ENCODE measurements around the gene SLC35F6. TPM values are rescaled to one million over a fixed set of nuclear protein-coding genes. Genes with fewer than 3 reads are reported as not detected.

The SLC35F6 gene
- total RNA-seq, 1 donor from 2014 or later: 48.4 TPM

GRCh38 chr2:26767894-26768487, 3.9 kb downstream of the SLC35F6 start:
- no peak for TF ChIP-seq CTCF (IDR thresholded peaks at IDR 0.05)
- DNase-seq (ENCODE audit: low spot score): no peak
- H3K4me3 Mint-ChIP-seq (ENCODE audit: unreplicated experiment): no peak overlapping the region
- no peaks in the 10 kb centered on the region for H3K36me3 Mint-ChIP-seq (ENCODE audit: low read depth)
- no peak overlapping the region for H3K27ac Mint-ChIP-seq (ENCODE audit: unreplicated experiment)
- H3K27me3 Mint-ChIP-seq (ENCODE audit: low read depth): no peaks in the 10 kb centered on the region
- H3K4me1 Mint-ChIP-seq (ENCODE audit: low read depth): peaks cover 78% of the 10 kb centered on the region
- H3K9me3 Mint-ChIP-seq (ENCODE audit: low read depth): no peaks in the 10 kb centered on the region

- Mint-ChIP-seq H3K4me3 (ENCODE audit: unreplicated experiment) (no peak overlapping the region), H3K4me1 (ENCODE audit: low read depth) (peaks cover 71% of the 10 kb centered on the region), H3K27ac (ENCODE audit: unreplicated experiment) (peak overlapping the region; percentile 5), H3K9me3 (ENCODE audit: low read depth) (no peaks in the 10 kb centered on the region), H3K27me3 (ENCODE audit: low read depth) (no peaks in the 10 kb centered on the region), H3K36me3 (ENCODE audit: low read depth) (no peaks in the 10 kb centered on the region)
- no peak for DNase-seq (ENCODE audit: low spot score)
- no peak for TF ChIP-seq CTCF (IDR thresholded peaks at IDR 0.05)
Measured at GRCh38 chr2:26768759-26769088, 4.6 kb downstream of the SLC35F6 start.

- Mint-ChIP-seq H3K36me3 (ENCODE audit: low read depth) (no peaks in the 10 kb centered on the region), H3K4me1 (ENCODE audit: low read depth) (peaks cover 69% of the 10 kb centered on the region), H3K27ac (ENCODE audit: unreplicated experiment) (peak overlapping the region; percentile 71), H3K4me3 (ENCODE audit: unreplicated experiment) (no peak overlapping the region), H3K9me3 (ENCODE audit: low read depth) (no peaks in the 10 kb centered on the region), H3K27me3 (ENCODE audit: low read depth) (no peaks in the 10 kb centered on the region)
- no peak for TF ChIP-seq CTCF (IDR thresholded peaks at IDR 0.05)
- no peak for DNase-seq (ENCODE audit: low spot score)
Measured at GRCh38 chr2:26769089-26769761, 5.1 kb downstream of the SLC35F6 start.

- peaks cover 7% of the 10 kb centered on the region for H3K36me3 Mint-ChIP-seq (ENCODE audit: low read depth)
Measured at GRCh38 chr2:26770986-26771586, 7.0 kb downstream of the SLC35F6 start.

More at GRCh38 chr2:26770986-26771586, 7.0 kb downstream of the SLC35F6 start:
- H3K27me3 Mint-ChIP-seq (ENCODE audit: low read depth): no peaks in the 10 kb centered on the region
- DNase-seq (ENCODE audit: low spot score): peak; percentile 65
- H3K27ac Mint-ChIP-seq (ENCODE audit: unreplicated experiment): peak overlapping the region; percentile 89
- peaks cover 53% of the 10 kb centered on the region for H3K4me1 Mint-ChIP-seq (ENCODE audit: low read depth)
- H3K9me3 Mint-ChIP-seq (ENCODE audit: low read depth): no peaks in the 10 kb centered on the region
- H3K4me3 Mint-ChIP-seq (ENCODE audit: unreplicated experiment): no peak overlapping the region
- peak; percentile 64 for TF ChIP-seq CTCF (IDR thresholded peaks at IDR 0.05)
